Epithelial cell of prostate (primary cell): Measurements from ENCODE around the gene PRSS36.
"Not testable (repeated sequence)": the region's sequence is repeated elsewhere in the genome, so short reads cannot be mapped to it uniquely, and the experiment has no call there.

ENCODE experiments used
- DNase-seq: peaks from one replicate; pipeline ENCODE4 v3.0.0-alpha.2; 2011; ENCODE audit warnings: low read depth, low spot score
- H3K27ac ChIP-seq: fragments of 450-650 bp; 2 replicates; pipeline ENCODE4 v1.5.1; 2017; ENCODE audit warnings: mild to moderate bottlenecking

PRSS36 gene

DNA sequence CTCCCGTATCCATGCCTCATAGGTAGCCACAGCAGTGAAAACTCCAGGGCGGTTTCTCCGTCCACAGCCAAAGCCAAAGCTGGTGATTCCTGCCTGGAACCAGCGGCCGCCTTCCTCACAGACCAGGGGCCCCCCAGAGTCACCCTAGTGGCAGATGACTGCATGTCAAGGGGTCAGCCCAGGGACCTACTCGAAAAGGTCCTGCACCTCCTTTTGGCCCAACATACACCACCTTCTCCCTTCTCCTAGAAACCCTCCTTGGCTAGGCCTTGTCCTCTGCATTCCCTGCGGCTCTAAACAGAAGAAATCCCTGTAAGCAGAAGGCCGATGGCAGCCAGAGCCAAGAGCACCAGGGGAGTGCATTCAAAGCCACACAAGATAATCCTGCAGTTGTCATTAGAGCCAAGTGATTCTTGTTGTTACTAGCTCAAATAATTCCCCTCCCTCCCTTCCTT, 6.1 kb downstream of the PRSS36 start:
- no peak overlapping the region for H3K27ac ChIP-seq
- DNase-seq = no peak

DNA sequence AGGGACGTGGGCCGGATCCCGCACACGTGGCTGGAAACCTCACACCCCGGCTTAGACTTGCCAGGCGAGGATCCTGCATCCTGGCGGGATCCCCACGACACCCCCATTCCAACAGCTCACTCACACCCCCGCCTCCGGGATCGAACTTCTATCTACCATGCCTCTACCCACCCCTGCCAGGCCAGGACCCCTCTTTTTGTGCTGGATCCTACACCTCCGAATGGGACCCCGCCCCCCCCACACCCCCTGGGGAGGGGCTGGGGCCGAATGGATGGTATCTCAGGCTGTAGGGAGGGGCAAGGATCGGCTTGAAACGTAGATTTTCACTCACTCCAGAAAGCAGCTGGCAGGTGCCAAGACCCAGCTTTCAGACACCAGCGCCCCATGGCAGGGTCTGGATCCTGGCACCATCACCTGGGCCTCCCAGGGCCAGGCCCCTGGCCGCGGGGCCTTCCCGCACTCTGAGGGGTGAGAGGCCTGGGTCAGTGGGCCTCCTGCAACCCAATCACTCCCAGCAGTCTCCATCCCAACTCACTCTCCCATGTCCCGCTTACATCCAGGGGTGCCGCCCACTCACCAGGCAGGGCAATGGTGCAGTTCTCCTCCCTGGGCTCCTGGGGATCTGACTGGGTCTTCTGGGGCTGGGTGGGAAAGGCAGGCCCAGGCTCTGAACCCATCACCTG, 6.7 kb downstream of the PRSS36 start:
- peak overlapping the region; percentile 86 for H3K27ac ChIP-seq
- no peak for DNase-seq

DNA sequence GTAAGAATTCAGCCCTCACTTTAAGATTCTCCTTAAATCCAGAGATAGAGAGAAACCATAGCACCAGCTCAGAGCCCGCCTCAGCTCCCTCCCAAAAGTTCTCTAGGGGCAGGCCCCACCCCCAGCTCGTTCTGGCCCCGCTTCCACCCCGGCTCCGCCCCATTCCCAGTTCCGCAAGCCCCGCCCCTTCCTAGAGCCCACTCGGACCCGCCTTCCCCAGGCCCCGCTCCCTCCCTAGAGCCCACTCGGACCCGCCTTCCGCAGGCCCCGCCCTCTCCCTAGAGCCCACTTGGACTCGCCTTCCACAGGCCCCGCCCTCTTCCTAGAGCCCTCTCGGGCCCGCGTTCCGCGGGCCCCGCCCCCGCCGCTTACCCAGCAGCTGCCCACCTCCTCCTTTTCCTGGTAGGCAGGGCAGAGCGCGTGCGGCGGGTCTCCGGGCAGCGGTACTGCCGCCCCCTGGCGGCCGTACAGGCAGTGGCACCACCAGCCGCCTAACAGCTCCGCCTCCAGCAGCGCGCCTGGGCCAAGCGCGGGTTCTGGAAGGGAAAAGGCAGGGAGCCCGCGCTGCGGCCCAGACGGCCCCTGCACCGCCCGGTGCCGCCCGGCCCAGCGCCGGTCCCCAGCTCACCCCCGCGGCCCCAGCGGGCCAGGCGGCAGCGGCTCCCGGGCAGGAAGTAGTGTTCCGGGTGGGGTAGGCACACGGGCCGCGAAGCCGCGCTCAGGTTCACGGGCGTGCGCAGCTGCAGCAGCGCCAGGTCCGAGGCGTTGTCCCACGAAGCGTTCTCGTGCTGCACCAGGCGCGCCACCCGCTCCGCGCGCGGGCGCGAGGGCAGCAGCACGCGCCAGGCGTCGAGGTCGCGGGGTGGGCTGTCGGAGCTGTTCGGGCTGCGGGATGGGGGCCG, 7.5 kb downstream of the PRSS36 start:
- peak; percentile 81 for DNase-seq
- peak overlapping the region; percentile 86 for H3K27ac ChIP-seq

DNA sequence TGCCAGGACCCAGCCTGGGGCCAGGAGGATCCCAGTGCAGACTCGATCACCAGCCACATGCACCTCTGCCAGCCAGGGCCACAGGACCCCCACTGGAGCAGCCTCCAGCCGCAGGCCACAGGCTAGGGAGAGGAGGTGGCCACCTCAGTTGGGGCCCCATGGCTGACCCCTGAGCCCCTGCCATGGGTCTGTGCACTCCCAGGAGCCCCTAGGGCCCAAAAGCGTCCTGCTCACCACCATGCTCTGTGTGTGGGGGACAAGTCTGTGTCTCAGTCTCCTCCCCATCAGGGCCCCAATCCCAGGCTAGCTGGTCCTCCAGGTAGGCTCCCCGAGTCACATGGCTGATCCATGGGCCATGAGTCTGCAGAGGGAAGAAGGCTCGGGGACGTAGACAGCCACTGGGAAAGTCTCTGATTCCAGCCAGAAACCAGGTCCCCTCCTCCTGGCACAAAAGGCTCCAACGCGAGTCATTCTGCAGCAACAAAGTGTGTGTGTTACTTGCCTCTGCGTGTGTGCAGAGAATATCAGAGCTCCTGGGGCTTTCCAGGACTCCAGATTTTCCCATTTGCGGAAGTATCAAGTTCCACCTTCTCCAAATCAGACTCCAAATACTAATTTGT, 8.3 kb downstream of the PRSS36 start:
- DNase-seq = no peak
- peak overlapping the region; percentile 86 for H3K27ac ChIP-seq

DNA sequence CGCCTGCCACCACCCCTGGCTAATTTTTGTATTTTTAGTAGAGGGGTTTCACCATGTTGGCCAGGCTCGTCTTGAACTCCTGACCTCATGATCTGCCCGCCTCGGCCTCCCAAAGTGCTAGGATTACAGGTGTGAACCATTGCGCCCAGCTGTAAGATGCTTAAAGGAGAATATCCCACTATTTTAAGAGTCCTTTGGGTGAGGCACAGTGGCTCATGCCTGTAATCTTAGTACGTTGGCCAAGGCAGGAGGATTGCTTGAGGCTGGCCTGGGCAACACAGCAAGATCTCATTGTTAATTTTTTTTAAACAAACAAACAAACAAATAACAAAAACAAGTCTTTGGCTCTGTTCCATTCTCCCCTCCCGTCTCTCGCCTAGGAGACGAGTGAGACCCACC, 8.8 kb downstream of the PRSS36 start:
- peak overlapping the region; percentile 86 for H3K27ac ChIP-seq

DNA sequence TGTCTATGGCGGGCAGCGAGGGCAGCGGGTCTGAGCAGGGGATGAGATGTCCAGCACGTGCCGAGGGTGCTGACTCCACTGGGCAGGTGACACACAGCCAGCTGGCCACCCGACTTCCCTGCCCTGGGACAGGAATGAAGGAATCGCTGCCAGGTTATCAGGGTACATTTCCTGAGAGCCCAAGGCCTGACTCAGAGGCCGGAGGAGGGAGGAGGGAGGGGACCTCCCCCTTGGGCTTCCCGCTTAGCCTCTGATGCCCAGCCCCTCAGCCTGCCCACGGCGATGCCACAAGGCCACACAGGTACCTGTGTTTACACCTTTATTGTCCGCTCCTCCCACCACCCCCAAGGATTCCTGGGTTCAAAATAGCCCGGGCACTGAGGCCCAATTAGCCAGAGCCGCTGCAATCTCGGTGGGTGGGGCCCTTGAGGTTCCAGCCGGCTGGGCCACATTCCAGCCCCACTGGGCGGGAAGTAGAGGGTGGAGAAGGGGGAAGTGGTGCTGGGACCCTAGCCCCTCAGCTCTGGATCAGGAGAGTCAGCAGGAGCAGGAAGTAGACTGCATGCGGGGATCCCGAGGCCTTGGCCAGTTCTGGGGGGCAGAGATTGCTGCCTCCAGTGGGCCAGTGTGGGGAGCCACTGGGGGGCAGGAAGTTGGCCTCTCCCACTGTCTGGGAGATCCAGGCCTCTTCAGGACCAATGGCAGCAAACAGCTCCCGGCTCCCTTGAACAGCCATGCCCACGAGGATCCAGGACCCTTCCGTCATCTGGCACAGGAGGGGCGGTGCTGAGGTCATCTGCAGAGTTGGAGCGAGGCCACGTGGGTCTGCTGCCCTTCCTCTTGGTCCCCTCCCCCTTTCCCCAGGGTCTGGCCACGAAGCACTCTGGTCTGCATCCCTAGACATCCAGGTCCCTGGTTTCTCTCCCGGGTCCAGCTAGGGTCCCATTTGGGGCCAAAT, 11.0 kb downstream of the PRSS36 start:
- H3K27ac ChIP-seq = peak overlapping the region; percentile 86
- DNase-seq = peak; percentile 68

More for the DNA sequence above, 8.8 kb downstream of the PRSS36 start:
- DNase-seq = not testable (repeated sequence)

GRCh38 chr16:31136822-31137499, 12.9 kb downstream of the PRSS36 start:
- DNase-seq, H3K27ac ChIP-seq: not testable (repeated sequence)

DNA sequence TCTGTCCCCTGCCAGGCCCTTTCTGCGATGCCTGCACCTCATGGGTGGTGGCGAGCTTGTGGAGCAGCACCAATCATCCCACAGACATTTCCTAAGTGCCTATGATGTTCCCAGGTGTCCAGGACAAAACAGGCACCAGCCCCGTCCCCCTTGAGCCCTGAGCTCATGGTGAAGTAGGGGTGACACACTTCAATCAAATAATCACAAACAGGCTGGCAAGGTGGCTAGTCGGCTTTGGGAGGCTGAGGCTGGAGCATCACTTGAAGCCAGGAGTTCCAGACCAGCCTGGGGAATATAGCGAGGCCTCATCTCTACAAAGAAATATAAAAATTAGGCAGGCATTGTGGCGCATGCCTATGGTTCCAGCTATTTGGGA, 13.6 kb downstream of the PRSS36 start:
- DNase-seq = no peak
- no peak overlapping the region for H3K27ac ChIP-seq

- H3K27ac ChIP-seq = peak within 1 kb of the TSS; percentile 96
Observed at GRCh38 chr16:31135535-31136286, 14.2 kb downstream of the PRSS36 start, which contains the start of gene PRSS8. Gene PRSS8, minus strand, starts transcription at chr16:31135727. Its CDS starts 229 bp downstream, at chr16:31135498.

DNA sequence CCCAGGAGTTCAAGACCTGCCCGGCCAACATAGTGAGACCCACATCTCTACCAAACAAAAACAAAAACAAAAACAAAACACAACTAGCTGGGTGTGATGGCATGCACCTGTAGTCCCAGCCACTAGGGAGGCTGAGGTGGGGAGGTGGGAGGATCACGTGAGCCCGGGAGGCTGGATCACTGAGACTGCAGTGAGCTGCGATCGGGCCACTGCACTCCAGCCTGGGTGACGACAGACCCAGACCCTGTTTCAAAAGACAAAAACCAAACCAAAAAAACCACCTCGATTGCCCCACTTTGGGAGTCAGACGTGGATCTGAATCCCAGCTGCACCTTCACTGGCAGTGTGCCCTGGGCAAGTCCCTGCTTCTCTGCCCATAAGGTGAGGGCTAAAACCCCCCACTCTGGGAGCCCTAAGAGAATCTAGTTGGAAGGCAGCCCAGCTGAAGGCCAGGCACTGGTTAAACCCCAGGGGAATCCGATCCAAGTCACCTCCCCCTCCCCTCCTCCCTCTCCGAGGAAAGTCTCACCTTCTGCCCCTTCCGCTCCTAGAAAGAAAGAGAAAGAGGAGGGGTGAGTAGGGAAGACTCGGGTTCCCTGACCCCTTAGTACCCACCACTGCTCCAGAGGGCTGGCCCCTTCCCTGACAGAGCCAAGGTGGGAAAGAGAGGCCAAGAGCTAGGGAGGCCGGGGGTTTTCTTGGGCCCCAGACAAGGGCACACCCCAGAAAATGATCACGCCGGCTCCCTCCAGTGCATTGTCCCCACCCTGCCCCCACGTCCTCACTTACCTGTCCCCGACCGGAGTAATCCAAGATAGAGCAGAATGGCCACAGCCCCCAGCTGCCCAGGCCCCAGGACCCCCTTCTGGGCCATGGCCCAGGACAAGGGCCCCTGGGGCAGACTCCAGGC, 15.0 kb downstream of the PRSS36 start:
- H3K27ac ChIP-seq = peak overlapping the region; percentile 96
- DNase-seq = no peak

More at GRCh38 chr16:31135535-31136286, 14.2 kb downstream of the PRSS36 start, which contains the start of gene PRSS8:
- no peak for DNase-seq

DNA sequence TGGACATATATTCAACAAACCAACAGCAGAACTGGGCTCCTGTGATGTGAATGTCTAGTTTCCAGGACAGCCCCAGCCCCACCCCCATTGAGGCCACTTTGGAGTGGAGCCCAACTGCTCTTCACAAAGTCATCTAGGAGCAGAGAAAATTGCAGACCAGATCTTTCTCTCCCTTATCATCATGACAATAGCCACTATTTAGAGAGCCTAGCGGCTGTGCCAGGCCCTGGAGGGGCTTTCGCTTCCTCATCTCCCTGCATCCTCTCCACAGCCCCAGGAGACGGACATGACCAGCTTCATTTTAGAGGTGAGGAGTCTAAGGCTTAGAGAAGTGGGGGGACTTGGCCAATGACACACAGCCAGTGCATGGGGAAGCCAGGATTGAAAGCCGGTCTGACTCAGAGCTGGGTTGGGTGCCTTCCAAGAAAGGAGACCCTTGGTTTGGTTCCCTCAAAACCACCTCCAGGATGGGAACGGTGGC, 15.7 kb downstream of the PRSS36 start:
- H3K27ac ChIP-seq = peak overlapping the region; percentile 96
- no peak for DNase-seq

GRCh38 chr16:31133046-31133501, 16.8 kb downstream of the PRSS36 start:
- DNase-seq = no peak
- H3K27ac ChIP-seq = peak overlapping the region; percentile 96

GRCh38 chr16:31132303-31132979, 17.4 kb downstream of the PRSS36 start:
- no peak for DNase-seq
- H3K27ac ChIP-seq = peak overlapping the region; percentile 96

DNA sequence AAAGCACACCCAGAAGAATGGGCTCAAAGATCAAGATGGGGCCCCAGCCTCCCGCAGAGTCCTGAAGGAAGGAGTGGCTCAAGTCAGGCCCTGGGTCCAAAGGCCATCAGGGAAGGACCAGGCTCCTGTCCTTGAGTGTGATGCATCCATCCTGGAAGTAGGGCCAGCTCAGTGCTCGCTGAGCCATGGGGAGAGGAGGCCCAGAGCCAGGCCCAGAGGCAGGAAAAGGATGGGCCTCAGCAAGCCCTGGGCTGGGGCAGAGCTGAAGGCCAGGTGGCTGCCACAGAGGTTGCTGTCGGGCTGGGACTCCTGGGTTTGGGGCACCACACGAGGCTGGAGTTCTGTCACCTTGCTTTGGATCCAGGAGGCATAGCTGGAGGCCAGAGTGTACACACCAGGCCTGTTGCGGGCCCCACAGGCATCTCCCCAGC, 18.0 kb downstream of the PRSS36 start:
- H3K27ac ChIP-seq = peak overlapping the region; percentile 96
- DNase-seq = no peak

GRCh38 chr16:31131416-31131815, 18.4 kb downstream of the PRSS36 start:
- peak overlapping the region; percentile 96 for H3K27ac ChIP-seq

DNA sequence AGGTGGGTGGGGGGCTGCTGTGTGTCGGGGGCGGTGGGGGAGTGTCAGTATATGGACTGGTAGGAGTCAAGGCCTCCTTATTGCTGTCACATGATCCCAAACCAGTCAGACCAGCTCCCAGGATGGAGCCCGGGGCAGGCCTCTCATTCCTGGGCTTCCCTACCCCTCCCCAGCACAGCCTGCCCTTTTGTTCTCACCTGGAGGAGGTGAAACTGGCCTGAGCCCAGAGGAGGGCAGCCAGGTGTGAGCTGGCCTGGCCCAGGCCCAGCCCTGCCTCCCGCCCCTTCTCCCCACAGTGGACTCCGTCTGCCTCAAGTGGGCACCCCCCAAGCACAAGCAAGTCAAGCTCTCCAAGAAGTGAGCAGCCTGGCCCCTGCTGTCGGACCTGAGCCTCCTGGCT, 19.0 kb downstream of the PRSS36 start:
- peak overlapping the region; percentile 96 for H3K27ac ChIP-seq
- no peak for DNase-seq

More at GRCh38 chr16:31131416-31131815, 18.4 kb downstream of the PRSS36 start:
- DNase-seq = no peak
